IMR-90 (cell line): Measurements from ENCODE around the gene MARS1. TPM values are rescaled to one million over a fixed set of nuclear protein-coding genes. Genes with fewer than 3 reads are reported as not detected.

Source experiments
- ATAC-seq: fragments of 200-7000 bp; cut with Tn5 transposase; 2 replicates; pipeline ENCODE4 v1.9.1; 2020; ENCODE audit warnings: low read depth, mild to moderate bottlenecking, moderate library complexity
- BruUV-seq: library from RNA; stranded (reverse); fragments of 400-500 nt; replicated peaks from 2 replicates; lab custom pipeline; 2021; lab: Mats Ljungman, UMichigan
- CTCF ChIA-PET: fragments of 300-600 bp; formaldehyde crosslinking; extraction: SDS; loops from one replicate; lab custom pipeline; 2021; ENCODE audit warnings: antibody characterized with exemption; lab: Yijun Ruan, JAX
- POLR2A ChIA-PET: fragments of 300-600 bp; sonication (Branson Sonifier 250); formaldehyde crosslinking; loops from one replicate; lab custom pipeline; 2022; ENCODE audit warnings: antibody characterized with exemption; ENCODE audit not compliant: unreplicated experiment; lab: Charles Lee
- DNase-seq: peaks from one replicate; pipeline ENCODE4 v3.0.0; 2013
- H2AFZ ChIP-seq: replicated peaks from 2 replicates; pipeline ENCODE3; 2013; ENCODE audit warnings: low read length, mild to moderate bottlenecking; ENCODE audit not compliant: poor library complexity
- H2AK5ac ChIP-seq: 2 replicates; pipeline ENCODE4 v1.6.1; 2013; ENCODE audit warnings: low read depth, low read length, inconsistent platforms
- H2AK9ac ChIP-seq: replicated peaks from 2 replicates; pipeline ENCODE3; 2013; ENCODE audit warnings: mild to moderate bottlenecking, low read depth, low read length, moderate library complexity; ENCODE audit not compliant: poor library complexity
- H2BK120ac ChIP-seq: 2 replicates; pipeline ENCODE4 v1.6.1; 2013; ENCODE audit warnings: low read depth, low read length, inconsistent platforms
- H2BK15ac ChIP-seq: 3 replicates; pipeline ENCODE4 v1.6.1; 2013; ENCODE audit warnings: low read depth, low read length, inconsistent platforms
- H2BK20ac ChIP-seq: 2 replicates; pipeline ENCODE4 v1.6.1; 2013; ENCODE audit warnings: low read depth, mild to moderate bottlenecking, inconsistent platforms, low read length, moderate library complexity
- H2BK5ac ChIP-seq: 2 replicates; pipeline ENCODE4 v1.6.1; 2013; ENCODE audit warnings: mild to moderate bottlenecking, low read depth, low read length, inconsistent platforms; ENCODE audit not compliant: poor library complexity, severe bottlenecking
- H3K14ac ChIP-seq: replicated peaks from 2 replicates; pipeline ENCODE4 v1.6.1; 2013; ENCODE audit warnings: low read depth, low read length, inconsistent platforms
- H3K18ac ChIP-seq: 2 replicates; pipeline ENCODE4 v1.6.1; 2013; ENCODE audit warnings: low read depth, low read length, control low read depth
- H3K23ac ChIP-seq: 2 replicates; pipeline ENCODE4 v1.6.1; 2013; ENCODE audit warnings: low read depth, low read length, inconsistent platforms
- H3K27ac ChIP-seq: 2 replicates; pipeline ENCODE4 v1.5.1; 2013; ENCODE audit warnings: mild to moderate bottlenecking, control low read depth, low read length; ENCODE audit not compliant: insufficient read depth
- H3K27me3 ChIP-seq: 2 replicates; pipeline ENCODE4 v1.6.1; 2013; ENCODE audit warnings: low read length; ENCODE audit not compliant: control insufficient read depth, insufficient read depth
- H3K36me3 ChIP-seq: 2 replicates; pipeline ENCODE4 v1.6.1; 2013; ENCODE audit warnings: low read length, mixed read lengths; ENCODE audit not compliant: control insufficient read depth, insufficient read depth
- H3K4ac ChIP-seq: 2 replicates; pipeline ENCODE4 v1.6.1; 2013; ENCODE audit warnings: low read depth, low read length, inconsistent platforms
- H3K4me1 ChIP-seq: 2 replicates; pipeline ENCODE4 v1.6.1; 2013; ENCODE audit warnings: low read length, mixed read lengths; ENCODE audit not compliant: control insufficient read depth, insufficient read depth
- H3K4me2 ChIP-seq: 2 replicates; pipeline ENCODE4 v1.6.1; 2013; ENCODE audit warnings: low read depth, mild to moderate bottlenecking, control low read depth, low read length, moderate library complexity
- H3K4me3 ChIP-seq: 2 replicates; pipeline ENCODE4 v1.5.1; 2013; ENCODE audit warnings: low read depth, mild to moderate bottlenecking, control low read depth, low read length, moderate library complexity; ENCODE audit not compliant: insufficient read depth
- H3K56ac ChIP-seq: 2 replicates; pipeline ENCODE4 v1.6.1; 2013; ENCODE audit warnings: low read length, inconsistent platforms; ENCODE audit not compliant: insufficient read depth; ENCODE audit errors: extremely low read depth
- H3K79me1 ChIP-seq, 2 experiments: 2 replicates each; pipeline ENCODE4 v1.6.1; 2013; ENCODE audit warnings: low read length in 2 of 2, inconsistent platforms in 1 of 2, low read depth in 1 of 2
- H3K9ac ChIP-seq: 2 replicates; pipeline ENCODE4 v1.6.1; 2013; ENCODE audit warnings: low read depth, low read length, control low read depth
- H3K9me1 ChIP-seq: 2 replicates; pipeline ENCODE4 v1.6.1; 2013; ENCODE audit warnings: low read length, inconsistent platforms; ENCODE audit not compliant: insufficient read depth
- H3K9me3 ChIP-seq: 2 replicates; pipeline ENCODE4 v1.6.1; 2013; ENCODE audit warnings: low read length; ENCODE audit not compliant: control insufficient read depth, insufficient read depth
- H4K20me1 ChIP-seq: 2 replicates; pipeline ENCODE4 v1.6.1; 2013; ENCODE audit warnings: low read length, inconsistent platforms; ENCODE audit not compliant: insufficient read depth
- H4K5ac ChIP-seq: 2 replicates; pipeline ENCODE4 v1.6.1; 2013; ENCODE audit warnings: mild to moderate bottlenecking, low read depth, low read length, control low read depth
- H4K8ac ChIP-seq, 2 experiments: 2 replicates each; pipeline ENCODE4 v1.6.1; 2013; ENCODE audit warnings: low read depth in 2 of 2, low read length in 2 of 2, control low read depth in 1 of 2, inconsistent platforms in 1 of 2
- H4K91ac ChIP-seq: 2 replicates; pipeline ENCODE4 v1.6.1; 2013; ENCODE audit warnings: low read depth, low read length, inconsistent platforms; ENCODE audit not compliant: insufficient read depth
- CEBPB ChIP-seq: IDR thresholded peaks from 2 replicates; pipeline ENCODE4 v1.6.1; 2012; ENCODE audit warnings: low read depth, low read length, improper control_type of control experiment
- FOS ChIP-seq: fragments of 150-350 bp; IDR thresholded peaks from 2 replicates; pipeline ENCODE4 v1.6.1; 2016; ENCODE audit warnings: low read depth, low read length
- WGBS, 2 experiments: methylation state at CpG; one replicate each; pipeline versions ENCODE4 v1.1.5 to v1.1.7; 2013; ENCODE audit warnings: missing lambda C conversion rate in 2 of 2; ENCODE audit not compliant: insufficient read length in 1 of 2; ENCODE audit errors: extremely low coverage in 2 of 2; 5-methylcytosine and 5-hydroxymethylcytosine counted together
- dilution Hi-C: fragments of 300-500 bp; cut with HindIII; formaldehyde crosslinking; loops from one replicate; pipeline ENCODE4 v1.14.3; 2018; ENCODE audit warnings: low sequenced_read_pairs; ENCODE audit not compliant: unreplicated experiment
- in situ Hi-C: fragments of 300-500 bp; cut with MboI; formaldehyde crosslinking; loops from 3 replicates; pipeline ENCODE4 v1.14.3; 2019; ENCODE audit warnings: low sequenced_read_pairs, inconsistent platforms, mixed read lengths
- intact Hi-C: fragments of 100-400 bp; cut with micrococcal nuclease; formaldehyde crosslinking; loops from 2 replicates; pipeline ENCODE4 v1.10.0; 2022
- polyA plus RNA-seq, 3 experiments: library from polyadenylated mRNA; depleted of rRNA; stranded (reverse); fragments of >200 nt; gene quantifications; 2 replicates each; pipeline ENCODE4 v1.2.3, GENCODE V29; 2012; ENCODE audit warnings: low replicate concordance in 1 of 3
- total RNA-seq: library from RNA; depleted of rRNA; stranded (reverse); fragments of >200 nt; gene quantifications from 2 replicates; pipeline ENCODE4 v1.2.3, GENCODE V29; 2012
- TF ChIP-seq, protein P1 (sequence below): conservative IDR thresholded peaks from 2 replicates; pipeline ENCODE4 v1.5.1; 2012; ENCODE audit warnings: mild to moderate bottlenecking, low read depth, low read length, improper control_type of control experiment

The MARS1 gene
- total and polyA plus RNA-seq, 2 of the 4 experiments (the other 2 are of a cell fraction) = 156 to 164 TPM

GRCh38 chr12:57518920-57519795 lies 31.3 kb downstream of the MARS1 start:
- DNase-seq (peak; percentile 24), ATAC-seq (no peak)
- peaks cover 17% of the 10 kb centered on the region for H3K4me1 ChIP-seq
- no peak overlapping the region for H2BK20ac ChIP-seq
- BruUV-seq = no TSS peak
- H3K14ac ChIP-seq = peak overlapping the region; percentile 100
- peak overlapping the region; percentile 100 for H3K9ac ChIP-seq
- H3K4ac ChIP-seq = peak overlapping the region; percentile 100
- peaks cover 17 to 76% of the 10 kb centered on the region in 2 experiments for H3K79me1 ChIP-seq
- H3K27me3 ChIP-seq = no peaks in the 10 kb centered on the region
- ChIA-PET POLR2A (interaction anchor here (1.1 kb wide), 1 partner anchor 15 kb away, joined by 6 read pairs; no protein-coding TSS in a partner anchor), CTCF (no interaction called here)
- H3K36me3 ChIP-seq = peaks cover 44% of the 10 kb centered on the region
- H3K23ac ChIP-seq = peak overlapping the region; percentile 100
- peak overlapping the region; percentile 47 to 92; a peak in 2 of 4 replicates for H4K8ac ChIP-seq
- peak overlapping the region; percentile 98 for H3K56ac ChIP-seq
- peak overlapping the region; percentile 100 for H2AK9ac ChIP-seq
- H3K27ac ChIP-seq = peak overlapping the region; percentile 99
- H2AFZ ChIP-seq = no peak overlapping the region
- no CpG with 5 or more reads among the region's 7 CpGs for WGBS, 2 experiments
- intact Hi-C loops = no loop called here
- peak overlapping the region; percentile 83; the same call in 1 of the 2 replicates for H2BK120ac ChIP-seq
- H4K20me1 ChIP-seq = peaks cover 74% of the 10 kb centered on the region
- no peak overlapping the region for H2BK15ac ChIP-seq
- peak overlapping the region; percentile 96 for H2BK5ac ChIP-seq
- peak overlapping the region; percentile 95 for H3K4me3 ChIP-seq
- H2AK5ac ChIP-seq = peak overlapping the region; percentile 100
- peak overlapping the region; percentile 93 for H4K91ac ChIP-seq
- no peak for TF ChIP-seq FOS
- TF ChIP-seq, protein P1, sequence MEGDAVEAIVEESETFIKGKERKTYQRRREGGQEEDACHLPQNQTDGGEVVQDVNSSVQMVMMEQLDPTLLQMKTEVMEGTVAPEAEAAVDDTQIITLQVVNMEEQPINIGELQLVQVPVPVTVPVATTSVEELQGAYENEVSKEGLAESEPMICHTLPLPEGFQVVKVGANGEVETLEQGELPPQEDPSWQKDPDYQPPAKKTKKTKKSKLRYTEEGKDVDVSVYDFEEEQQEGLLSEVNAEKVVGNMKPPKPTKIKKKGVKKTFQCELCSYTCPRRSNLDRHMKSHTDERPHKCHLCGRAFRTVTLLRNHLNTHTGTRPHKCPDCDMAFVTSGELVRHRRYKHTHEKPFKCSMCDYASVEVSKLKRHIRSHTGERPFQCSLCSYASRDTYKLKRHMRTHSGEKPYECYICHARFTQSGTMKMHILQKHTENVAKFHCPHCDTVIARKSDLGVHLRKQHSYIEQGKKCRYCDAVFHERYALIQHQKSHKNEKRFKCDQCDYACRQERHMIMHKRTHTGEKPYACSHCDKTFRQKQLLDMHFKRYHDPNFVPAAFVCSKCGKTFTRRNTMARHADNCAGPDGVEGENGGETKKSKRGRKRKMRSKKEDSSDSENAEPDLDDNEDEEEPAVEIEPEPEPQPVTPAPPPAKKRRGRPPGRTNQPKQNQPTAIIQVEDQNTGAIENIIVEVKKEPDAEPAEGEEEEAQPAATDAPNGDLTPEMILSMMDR = no peak
- TF ChIP-seq CEBPB = 0 out of 2 replicates have a peak, but pooled peaks have one; percentile 24
- H3K9me3 ChIP-seq = no peaks in the 10 kb centered on the region
- peaks cover 12% of the 10 kb centered on the region for H3K9me1 ChIP-seq
- peak overlapping the region; percentile 20 for H4K5ac ChIP-seq
- peak overlapping the region; percentile 95 for H3K18ac ChIP-seq
- dilution Hi-C loops = no loop called here
- in situ Hi-C loops = no loop called here
- peak overlapping the region; percentile 87 for H3K4me2 ChIP-seq
